Left renal cortex interstitium (tissue), 4 donors: Measurements from ENCODE around the gene NEK3. TPM values are rescaled to one million over a fixed set of nuclear protein-coding genes. Genes with fewer than 3 reads are reported as not detected.
"Not testable (repeated sequence)": the region's sequence is repeated elsewhere in the genome, so short reads cannot be mapped to it uniquely, and the experiment has no call there.

Experiments used
- DNase-seq, 4 donors: peaks; one replicate each; pipeline ENCODE4 v3.0.0-alpha.2; 2013; ENCODE audit warnings: low read depth in 4 of 4, low spot score in 2 of 4, missing footprints in 1 of 4
- polyA plus RNA-seq, 4 donors: library from polyadenylated mRNA; unstranded; fragments of 120-200 nt; gene quantifications; one replicate each; pipeline ENCODE4 v1.2.1, GENCODE V29; 2013; ENCODE audit not compliant: insufficient read length in 4 of 4

Gene NEK3
- polyA plus RNA-seq, 4 donors = 21.1 to 47.7 (median 29.1) TPM

DNA sequence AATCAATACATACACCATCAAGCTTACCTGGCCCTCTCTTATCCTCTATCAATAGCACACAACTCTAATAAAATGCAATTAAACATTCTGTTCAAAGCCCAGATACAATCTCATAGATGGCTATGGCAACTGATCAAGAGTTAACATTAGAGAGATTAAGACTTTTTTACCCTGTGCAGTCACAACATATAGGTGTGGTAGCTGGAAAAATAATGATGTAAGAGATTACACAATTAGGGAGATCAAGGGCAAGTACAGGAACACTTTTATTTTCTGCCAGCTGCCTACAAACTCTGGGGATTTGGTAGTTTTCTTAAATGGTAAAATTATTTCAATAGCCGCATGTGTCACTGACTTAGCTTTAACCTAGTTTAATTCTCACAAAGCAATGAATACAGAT is 12.3 kb upstream of the NEK3 start:
- not testable (repeated sequence) for DNase-seq

- not testable (repeated sequence) for DNase-seq
These were observed 11.5 kb upstream of the NEK3 start for GRCh38 chr13:52170828-52171391.

DNA sequence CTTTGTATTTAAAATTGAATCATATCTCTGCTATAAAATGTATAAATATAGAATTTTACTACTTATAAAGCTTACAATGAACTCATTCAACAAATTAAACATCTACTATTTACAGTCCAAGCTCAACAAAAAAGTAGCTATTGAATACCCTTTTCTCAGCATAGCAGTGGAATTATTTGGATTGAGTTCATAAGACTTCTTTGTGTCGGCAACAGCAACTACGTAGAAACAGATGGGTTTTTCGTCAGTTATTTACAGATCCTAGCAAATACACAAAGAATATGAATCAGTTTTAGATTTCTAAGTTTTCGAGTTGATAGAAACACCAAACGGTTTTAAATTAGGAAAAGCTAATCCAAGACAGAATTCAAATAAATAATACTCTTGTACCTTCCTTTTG is 10.4 kb upstream of the NEK3 start:
- no peak for DNase-seq

- no peak for DNase-seq
These were observed 6.0 kb upstream of the NEK3 start for GRCh38 chr13:52165411-52165810.

DNA sequence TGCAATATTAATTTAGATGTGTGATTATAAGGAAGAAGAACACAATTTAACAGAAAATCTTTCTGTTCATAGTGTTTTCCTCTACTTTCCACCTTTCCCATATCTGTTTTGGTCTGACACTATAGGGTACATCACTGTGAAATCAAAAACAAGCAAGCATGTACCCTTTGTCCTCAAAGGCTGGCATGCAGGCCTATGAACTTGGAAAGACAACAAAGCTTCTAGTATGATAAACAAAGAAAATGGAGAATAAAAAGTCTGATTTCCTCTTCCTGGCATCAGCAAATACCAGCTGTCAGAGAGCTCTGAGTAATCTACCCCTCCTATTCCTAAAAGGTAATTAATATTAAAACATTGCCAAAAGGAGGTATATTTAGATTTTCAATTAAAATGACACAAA is 5.6 kb upstream of the NEK3 start:
- DNase-seq = no peak

DNA sequence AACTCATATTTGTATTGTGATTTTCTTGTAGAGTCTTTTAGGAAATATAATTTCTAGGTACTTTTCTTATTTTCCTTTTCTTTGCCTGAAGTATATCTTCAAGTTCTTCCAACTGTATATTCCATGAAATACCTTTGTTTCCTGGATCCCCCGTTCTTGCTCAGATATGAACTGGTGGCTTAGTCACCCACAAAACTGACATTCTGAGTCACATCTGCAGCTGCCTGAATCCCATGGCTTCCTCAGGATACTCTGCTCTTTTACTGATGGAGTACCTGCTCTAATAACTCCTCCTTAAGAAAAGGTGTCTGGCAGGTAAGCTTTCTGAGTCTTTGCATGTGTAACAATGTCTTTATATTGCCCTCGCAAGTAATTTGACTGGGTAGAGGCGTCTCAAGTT is 4.5 kb upstream of the NEK3 start:
- DNase-seq = not testable (repeated sequence)

DNA sequence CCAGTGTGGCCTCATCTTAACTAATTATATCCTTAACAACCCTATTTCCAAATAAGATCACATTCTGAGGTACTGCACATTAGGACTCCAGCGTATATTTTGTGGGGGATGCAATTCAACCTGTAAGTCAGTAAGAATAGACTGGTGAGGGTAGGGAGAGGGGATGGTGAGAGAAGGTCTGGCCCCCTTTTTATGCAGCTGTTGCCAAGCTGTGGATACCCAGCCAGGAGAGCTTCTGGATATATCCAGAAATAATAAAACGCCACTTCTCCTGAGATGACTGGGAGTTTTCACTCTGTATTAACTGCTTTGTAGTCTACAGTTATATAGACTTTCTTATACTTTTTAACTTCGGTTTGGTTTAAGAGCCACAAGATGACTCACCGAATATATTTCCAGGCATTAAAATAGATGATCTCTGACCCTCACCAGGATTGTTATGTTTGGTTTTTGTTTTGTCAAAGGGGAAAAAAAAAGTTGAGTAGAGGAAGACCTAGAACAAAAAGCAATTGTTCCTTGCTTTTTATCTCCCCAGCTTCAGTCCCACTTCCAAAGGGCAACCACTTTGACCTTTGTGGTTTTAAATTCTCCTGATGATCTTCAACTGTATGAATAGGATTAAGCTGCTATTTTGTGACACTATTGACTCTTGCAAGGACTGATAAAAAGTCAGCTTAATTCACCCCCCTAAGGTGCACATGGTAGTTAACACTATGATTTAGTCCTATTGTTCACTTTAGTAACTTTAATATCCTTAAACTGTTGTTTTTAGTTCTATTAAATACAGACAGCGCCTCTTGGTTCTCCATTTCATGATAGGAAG is 3.1 kb upstream of the NEK3 start:
- no peak for DNase-seq

DNA sequence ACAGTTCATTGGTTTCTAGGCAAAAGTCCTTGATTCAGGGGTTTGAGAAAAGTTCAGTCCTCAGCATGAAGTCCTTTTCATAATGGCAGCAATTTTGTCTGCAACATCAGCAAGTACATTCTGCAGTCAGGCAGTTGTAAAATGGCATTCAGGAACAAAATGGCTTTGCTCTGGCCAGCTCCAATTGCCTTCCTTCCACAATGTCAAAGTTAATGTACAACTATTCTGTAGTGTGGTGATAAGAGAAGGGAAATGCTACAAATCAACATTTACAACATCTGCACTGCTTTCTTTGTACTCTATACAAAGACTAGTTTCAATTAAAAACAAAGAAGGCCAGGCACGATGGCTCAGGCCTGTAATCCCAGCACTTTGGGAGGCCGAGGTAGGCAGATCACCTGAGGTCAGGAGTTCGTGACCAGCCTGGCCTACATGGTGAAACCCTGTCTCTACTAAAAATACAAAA is 1.8 kb upstream of the NEK3 start:
- peak in 3 of 4 donors; percentile 5 to 12 (median 9) for DNase-seq

DNA sequence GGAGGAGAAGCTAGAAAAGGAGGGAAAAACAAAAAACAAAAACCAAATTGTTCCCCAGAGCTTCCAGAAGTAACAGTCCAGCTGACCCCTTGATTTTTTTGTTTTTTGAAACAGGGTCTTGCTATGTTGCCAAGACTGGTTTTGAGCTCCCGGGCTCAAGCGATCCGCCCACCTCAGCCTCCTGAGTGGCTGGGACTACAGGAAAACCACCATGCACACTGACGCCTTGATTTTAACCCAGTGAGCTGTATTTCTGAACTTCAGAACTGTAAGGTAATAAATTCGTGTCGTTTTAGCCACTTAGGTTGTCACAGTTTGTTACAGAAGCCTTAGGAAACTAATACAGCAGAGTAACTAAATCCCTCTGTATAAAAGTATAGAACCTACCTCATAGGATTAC is 1.1 kb upstream of the NEK3 start:
- peak in 2 of 4 donors; percentile 5 to 16 for DNase-seq

DNA sequence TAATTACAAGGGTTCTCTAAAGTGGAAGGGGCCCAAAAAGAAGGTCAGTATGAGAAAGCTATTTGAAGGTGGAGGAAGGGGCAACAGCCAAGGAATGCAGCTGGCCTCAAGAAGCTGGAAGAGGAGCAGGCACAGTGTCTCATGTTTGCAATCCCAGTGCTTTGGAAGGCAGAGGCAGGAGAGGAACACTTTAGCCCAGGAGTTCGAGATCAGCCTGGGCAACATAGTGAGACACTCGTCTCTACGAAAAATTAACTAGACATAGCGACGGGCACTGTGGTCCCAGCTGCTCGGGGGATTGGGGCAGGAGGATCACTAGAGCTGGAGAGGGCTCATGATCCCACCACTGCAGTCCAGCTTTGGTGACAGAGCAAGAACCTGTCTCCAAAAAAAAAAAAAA is 656 bp upstream of the NEK3 start:
- DNase-seq = no peak

GRCh38 chr13:52158629-52159158 is 703 bp downstream of the NEK3 start:
- peak in 2 of 4 donors; percentile 41 to 63 for DNase-seq

DNA sequence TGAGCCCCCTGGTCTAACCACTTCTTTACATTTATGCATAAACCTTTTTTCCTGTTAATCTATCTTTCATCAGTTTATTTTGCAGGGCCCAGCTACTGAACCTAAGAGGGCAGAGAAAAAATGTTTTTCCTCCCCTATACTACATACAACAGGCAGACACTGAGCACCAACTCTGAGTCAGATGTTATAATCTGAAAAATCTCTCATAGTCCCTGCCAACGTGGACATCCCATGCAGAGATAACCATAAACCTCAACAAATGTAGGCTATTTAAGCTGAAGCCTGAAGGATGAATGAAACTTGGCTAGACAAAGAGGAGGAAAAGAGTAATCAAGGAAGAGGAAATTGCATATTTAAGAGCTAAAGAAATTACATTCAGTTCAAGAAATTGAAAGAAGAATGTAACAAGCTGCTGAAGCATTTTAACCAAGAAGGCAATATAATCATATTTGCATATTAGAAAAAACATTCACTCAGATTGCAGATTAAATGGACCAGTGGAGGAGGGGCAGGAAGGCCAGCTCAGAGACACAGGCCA is 2.6 kb downstream of the NEK3 start:
- DNase-seq = no peak

- DNase-seq = no peak
These were observed 4.2 kb downstream of the NEK3 start for GRCh38 chr13:52155177-52155576.

DNA sequence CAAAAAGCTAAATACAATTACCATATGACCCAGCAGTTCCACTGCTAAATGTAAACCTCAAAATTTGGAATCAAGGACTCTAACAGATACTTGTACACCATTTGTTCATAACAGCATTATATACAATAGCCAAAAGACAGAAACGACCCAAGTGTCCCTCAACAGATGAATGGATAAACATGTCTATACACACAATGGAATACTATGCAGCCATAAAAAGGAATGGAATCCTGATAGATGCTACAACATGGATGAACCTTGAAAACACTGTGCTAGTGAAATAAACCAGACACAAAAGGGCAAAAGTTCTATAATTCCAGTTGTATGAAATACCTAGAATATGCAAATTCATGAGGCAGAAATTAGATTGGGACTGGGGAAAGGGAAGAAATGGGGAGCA is 12.2 kb downstream of the NEK3 start:
- DNase-seq = no peak

GRCh38 chr13:52141299-52141698 is 18.1 kb downstream of the NEK3 start:
- DNase-seq = no peak

- DNase-seq = no peak
These were observed 21.9 kb downstream of the NEK3 start for GRCh38 chr13:52137489-52137888.

DNA sequence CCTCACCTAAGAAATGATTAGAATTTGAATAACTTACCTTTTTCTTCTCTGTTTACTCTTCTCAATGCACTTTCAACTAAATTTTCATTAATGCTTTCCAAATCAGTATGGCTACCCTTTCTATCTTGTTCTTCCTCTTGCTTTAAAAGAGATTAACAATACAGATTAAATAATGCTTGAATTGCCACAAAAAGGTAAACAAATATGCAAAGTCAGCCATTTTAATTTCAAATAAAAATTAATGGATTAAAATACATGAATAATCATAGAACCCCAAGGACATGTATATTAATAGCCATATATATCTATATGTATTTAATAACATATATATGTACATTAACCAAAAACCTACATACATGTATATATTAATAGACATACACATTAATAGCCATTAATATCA is 22.6 kb downstream of the NEK3 start:
- no peak for DNase-seq

- no peak for DNase-seq
These were observed 28.8 kb downstream of the NEK3 start for GRCh38 chr13:52130641-52131040.

GRCh38 chr13:52128714-52129700 is 30.4 kb downstream of the NEK3 start, which contains the start of gene NEK5:
Gene NEK5 (minus strand): TSS chr13:52129073. CDS start chr13:52127482, 1,591 bp downstream.
- DNase-seq = peak; percentile 41 to 53 (median 44)
